ENCODE measurements around the gene ACSL6.
A peak's percentile ranks its signal among the peaks of the same experiment; 100 is the strongest.

Gene ACSL6

GRCh38 chr5:132000677-132001453, 10.6 kb downstream of the ACSL6 start:
- H3K9me3 ChIP-seq (ENCODE audit: insufficient read depth, low read depth, low read length): no peaks in the 10 kb centered on the region
- no peaks in the 10 kb centered on the region for H4K20me1 ChIP-seq (ENCODE audit: insufficient read depth, low read length, poor library complexity, severe bottlenecking)
- no peaks in the 10 kb centered on the region for H3K27me3 ChIP-seq (ENCODE audit: insufficient read depth, low read length, poor library complexity, severe bottlenecking)
- no peak overlapping the region for H2AFZ ChIP-seq (ENCODE audit: low read length)
- peaks cover 9% of the 10 kb centered on the region; the same call in 1 of the 2 replicates for H3F3A ChIP-seq (ENCODE audit: low read depth)
- H3K9ac ChIP-seq (ENCODE audit: low read depth, low read length, poor library complexity, severe bottlenecking): peak overlapping the region; percentile 88
- TF ChIP-seq EZH2phosphoT487 (IDR thresholded peaks at IDR 0.05; ENCODE audit: borderline replicate concordance): no peak
- no peak for TF ChIP-seq CTCF (conservative IDR thresholded peaks at IDR 0.05; ENCODE audit: low read length)
- no peaks in the 10 kb centered on the region for H3K9me2 ChIP-seq (replicated peaks; ENCODE audit: low read depth, low read length)
- H3K36me3 ChIP-seq (ENCODE audit: insufficient read depth, low read length): no peaks in the 10 kb centered on the region
- H3K4me1 ChIP-seq (ENCODE audit: insufficient read depth, low read length, poor library complexity, severe bottlenecking): peaks cover 74% of the 10 kb centered on the region
- H3K79me2 ChIP-seq (ENCODE audit: insufficient read depth, low read length): peaks cover 8% of the 10 kb centered on the region; the same call in 1 of the 2 replicates
- peak overlapping the region; percentile 91 for H3K4me2 ChIP-seq (ENCODE audit: low read depth, low read length, poor library complexity, severe bottlenecking)
- peak overlapping the region; percentile 78 for H3K4me3 ChIP-seq (ENCODE audit: low read length, poor library complexity, severe bottlenecking)

GRCh38 chr5:132000241-132000490, 11.3 kb downstream of the ACSL6 start:
- Histone ChIP-seq H3K9me2 (replicated peaks; ENCODE audit: low read depth, low read length) (no peaks in the 10 kb centered on the region), H3K4me3 (ENCODE audit: low read length, poor library complexity, severe bottlenecking) (peak overlapping the region; percentile 78), H2AFZ (ENCODE audit: low read length) (no peak overlapping the region), H3K4me2 (ENCODE audit: low read depth, low read length, poor library complexity, severe bottlenecking) (peak overlapping the region; percentile 91), H3K9ac (ENCODE audit: low read depth, low read length, poor library complexity, severe bottlenecking) (peak overlapping the region; percentile 88), H3K4me1 (ENCODE audit: insufficient read depth, low read length, poor library complexity, severe bottlenecking) (peaks cover 81% of the 10 kb centered on the region), H3K79me2 (ENCODE audit: insufficient read depth, low read length) (peaks cover 8% of the 10 kb centered on the region; the same call in 1 of the 2 replicates), H3F3A (ENCODE audit: low read depth) (peaks cover 9% of the 10 kb centered on the region; the same call in 1 of the 2 replicates), H3K36me3 (ENCODE audit: insufficient read depth, low read length) (no peaks in the 10 kb centered on the region), H4K20me1 (ENCODE audit: insufficient read depth, low read length, poor library complexity, severe bottlenecking) (no peaks in the 10 kb centered on the region), H3K9me3 (ENCODE audit: insufficient read depth, low read depth, low read length) (no peaks in the 10 kb centered on the region), H3K27me3 (ENCODE audit: insufficient read depth, low read length, poor library complexity, severe bottlenecking) (no peaks in the 10 kb centered on the region)
- TF ChIP-seq EZH2phosphoT487 (IDR thresholded peaks at IDR 0.05; ENCODE audit: borderline replicate concordance) (no peak), CTCF (conservative IDR thresholded peaks at IDR 0.05; ENCODE audit: low read length) (no peak)

GRCh38 chr5:131999441-132000240, 11.8 kb downstream of the ACSL6 start:
- TF ChIP-seq CTCF (conservative IDR thresholded peaks at IDR 0.05; ENCODE audit: low read length) (no peak), EZH2phosphoT487 (IDR thresholded peaks at IDR 0.05; ENCODE audit: borderline replicate concordance) (no peak)
- H3K9me2 ChIP-seq (replicated peaks; ENCODE audit: low read depth, low read length): no peaks in the 10 kb centered on the region
- no peaks in the 10 kb centered on the region for H4K20me1 ChIP-seq (ENCODE audit: insufficient read depth, low read length, poor library complexity, severe bottlenecking)
- H3K4me1 ChIP-seq (ENCODE audit: insufficient read depth, low read length, poor library complexity, severe bottlenecking): peaks cover 86% of the 10 kb centered on the region
- peaks cover 8% of the 10 kb centered on the region; the same call in 1 of the 2 replicates for H3K79me2 ChIP-seq (ENCODE audit: insufficient read depth, low read length)
- no peaks in the 10 kb centered on the region for H3K27me3 ChIP-seq (ENCODE audit: insufficient read depth, low read length, poor library complexity, severe bottlenecking)
- peak overlapping the region; percentile 91 for H3K4me2 ChIP-seq (ENCODE audit: low read depth, low read length, poor library complexity, severe bottlenecking)
- H3K9me3 ChIP-seq (ENCODE audit: insufficient read depth, low read depth, low read length): no peaks in the 10 kb centered on the region
- H3K4me3 ChIP-seq (ENCODE audit: low read length, poor library complexity, severe bottlenecking): peak overlapping the region; percentile 78
- H3K9ac ChIP-seq (ENCODE audit: low read depth, low read length, poor library complexity, severe bottlenecking): peak overlapping the region; percentile 88
- H3F3A ChIP-seq (ENCODE audit: low read depth): peaks cover 9% of the 10 kb centered on the region; the same call in 1 of the 2 replicates
- H3K36me3 ChIP-seq (ENCODE audit: insufficient read depth, low read length): no peaks in the 10 kb centered on the region
- H2AFZ ChIP-seq (ENCODE audit: low read length): no peak overlapping the region; the same call in 1 of the 2 replicates

All from Loucy (cell line).